K562 (cell line): ENCODE measurements around the gene ZNF391. TPM values are rescaled to one million over a fixed set of nuclear protein-coding genes. Genes with fewer than 3 reads are reported as not detected.

Experiments used
- CREB1 ChIP-seq, 2 experiments: sonication (generic) in 1 of 2; formaldehyde crosslinking in 1 of 2; IDR thresholded peaks; 2 replicates each; pipeline versions ENCODE4 v1.6.1 to v1.8.0; 2012 to 2022; ENCODE audit warnings: inconsistent platforms in 1 of 2, mild to moderate bottlenecking in 1 of 2, missing genetic modification reagents in 1 of 2, moderate library complexity in 1 of 2
- EZH2 ChIP-seq: IDR thresholded peaks from 2 replicates; pipeline ENCODE4 v1.6.1; 2012; ENCODE audit warnings: low read depth, mild to moderate bottlenecking, inconsistent platforms, low read length, borderline replicate concordance
- HIVEP1 ChIP-seq: fragments of 250-450 bp; sonication (Bioruptor Pico); IDR thresholded peaks from 2 replicates; pipeline ENCODE4 v1.4.0; 2020; ENCODE audit warnings: mild to moderate bottlenecking
- MIER1 ChIP-seq: fragments of 450-650 bp; IDR thresholded peaks from 2 replicates; pipeline ENCODE4 v1.6.1; 2016; ENCODE audit warnings: antibody characterized with exemption, mild to moderate bottlenecking, low read depth
- PKNOX1 ChIP-seq: fragments of 450-650 bp; IDR thresholded peaks from 2 replicates; pipeline ENCODE4 v1.6.1; 2016
- POLR2AphosphoS2 ChIP-seq: IDR thresholded peaks from 2 replicates; pipeline ENCODE4 v1.6.1; 2012; ENCODE audit warnings: low read length, improper control_type of control experiment
- PTBP1 ChIP-seq: fragments of 200-400 bp; formaldehyde crosslinking; IDR thresholded peaks from 2 replicates; pipeline ENCODE4 v1.6.1; 2017; ENCODE audit warnings: low read depth, low read length
- SRSF9 ChIP-seq: fragments of 200-400 bp; formaldehyde crosslinking; IDR thresholded peaks from 2 replicates; pipeline ENCODE4 v1.6.1; 2017; ENCODE audit warnings: low read depth, low read length, borderline replicate concordance
- TSHZ1 ChIP-seq: fragments of 250-450 bp; sonication (Bioruptor Pico); IDR thresholded peaks from 2 replicates; pipeline ENCODE4 v1.4.0; 2020; ENCODE audit warnings: mild to moderate bottlenecking, moderate library complexity
- U2AF1 ChIP-seq: fragments of 200-400 bp; formaldehyde crosslinking; optimal IDR thresholded peaks from 2 replicates; pipeline ENCODE3; 2017; ENCODE audit warnings: mild to moderate bottlenecking, low read depth, low read length, moderate library complexity
- ZNF830 ChIP-seq: fragments of 250-450 bp; sonication (Bioruptor Pico); IDR thresholded peaks from 2 replicates; pipeline ENCODE4 v1.5.0; 2021; ENCODE audit warnings: mild to moderate bottlenecking
- polyA plus RNA-seq, 8 experiments: library from polyadenylated mRNA; depleted of rRNA in 4 of 8; stranded (reverse) in 5 of 8; unstranded in 3 of 8; fragments of >200 nt; fragmentation: Nextera tagmentation in 2 of 8; fragmentation: Illumina TruSeq in 1 of 8; extraction: Ambion mirVana in 2 of 8; extraction: Trizol in 1 of 8; gene quantifications; 2 replicates each; pipeline versions ENCODE4 v1.2.1 to v1.2.3, GENCODE V29; 2011 to 2014; ENCODE audit warnings: inconsistent platforms in 1 of 8, missing spikeins in 1 of 8
- total RNA-seq, 7 experiments: library from RNA; depleted of rRNA in 6 of 7; stranded (reverse); fragments of >200 nt in 6 of 7; fragmentation: Illumina TruSeq in 2 of 7; extraction: Trizol in 2 of 7; gene quantifications; 2 replicates each; pipeline versions ENCODE4 v1.2.1 to v1.2.3, GENCODE V29; 2011 to 2021; ENCODE audit warnings: low replicate concordance in 1 of 7
- TF ChIP-seq, protein P1 (sequence below): fragments of 250-450 bp; sonication (Bioruptor Pico); IDR thresholded peaks from 2 replicates; pipeline ENCODE4 v1.8.0; 2022; ENCODE audit warnings: moderate library complexity, mild to moderate bottlenecking, inconsistent platforms
- TF ChIP-seq, protein P2 (sequence below): fragments of 250-450 bp; sonication (Bioruptor Pico); IDR thresholded peaks from 2 replicates; pipeline ENCODE4 v1.4.0; 2020; ENCODE audit warnings: mild to moderate bottlenecking, moderate library complexity, borderline replicate concordance

Gene ZNF391
- total and polyA plus RNA-seq, 9 of the 15 experiments (the other 6 are each of a cell fraction or from before 2014, with no cell fraction given) = 2.3 to 10.1 (median 5.8) TPM

- TF ChIP-seq, protein P1, sequence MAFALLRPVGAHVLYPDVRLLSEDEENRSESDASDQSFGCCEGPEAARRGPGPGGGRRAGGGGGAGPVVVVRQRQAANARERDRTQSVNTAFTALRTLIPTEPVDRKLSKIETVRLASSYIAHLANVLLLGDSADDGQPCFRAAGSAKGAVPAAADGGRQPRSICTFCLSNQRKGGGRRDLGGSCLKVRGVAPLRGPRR (CRISPR knock-in tag) = no peak
- no peak for TF ChIP-seq ZNF830 (CRISPR knock-in tag)
- no peak for TF ChIP-seq TSHZ1 (CRISPR knock-in tag)
- TF ChIP-seq EZH2 = no peak
- no peak for TF ChIP-seq PTBP1
- no peak for TF ChIP-seq U2AF1
- no peak for TF ChIP-seq PKNOX1
- TF ChIP-seq MIER1 = no peak
- no peak for TF ChIP-seq CREB1 (IDR thresholded peaks at IDR 0.05)
- no peak for TF ChIP-seq CREB1 (CRISPR knock-in tag; IDR thresholded peaks at IDR 0.05)
- TF ChIP-seq, protein P2, sequence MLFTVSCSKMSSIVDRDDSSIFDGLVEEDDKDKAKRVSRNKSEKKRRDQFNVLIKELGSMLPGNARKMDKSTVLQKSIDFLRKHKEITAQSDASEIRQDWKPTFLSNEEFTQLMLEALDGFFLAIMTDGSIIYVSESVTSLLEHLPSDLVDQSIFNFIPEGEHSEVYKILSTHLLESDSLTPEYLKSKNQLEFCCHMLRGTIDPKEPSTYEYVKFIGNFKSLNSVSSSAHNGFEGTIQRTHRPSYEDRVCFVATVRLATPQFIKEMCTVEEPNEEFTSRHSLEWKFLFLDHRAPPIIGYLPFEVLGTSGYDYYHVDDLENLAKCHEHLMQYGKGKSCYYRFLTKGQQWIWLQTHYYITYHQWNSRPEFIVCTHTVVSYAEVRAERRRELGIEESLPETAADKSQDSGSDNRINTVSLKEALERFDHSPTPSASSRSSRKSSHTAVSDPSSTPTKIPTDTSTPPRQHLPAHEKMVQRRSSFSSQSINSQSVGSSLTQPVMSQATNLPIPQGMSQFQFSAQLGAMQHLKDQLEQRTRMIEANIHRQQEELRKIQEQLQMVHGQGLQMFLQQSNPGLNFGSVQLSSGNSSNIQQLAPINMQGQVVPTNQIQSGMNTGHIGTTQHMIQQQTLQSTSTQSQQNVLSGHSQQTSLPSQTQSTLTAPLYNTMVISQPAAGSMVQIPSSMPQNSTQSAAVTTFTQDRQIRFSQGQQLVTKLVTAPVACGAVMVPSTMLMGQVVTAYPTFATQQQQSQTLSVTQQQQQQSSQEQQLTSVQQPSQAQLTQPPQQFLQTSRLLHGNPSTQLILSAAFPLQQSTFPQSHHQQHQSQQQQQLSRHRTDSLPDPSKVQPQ (CRISPR knock-in tag) = no peak
- TF ChIP-seq POLR2AphosphoS2 = no peak
- TF ChIP-seq SRSF9 = no peak
- TF ChIP-seq HIVEP1 = no peak
- TF ChIP-seq, all 486 proteins: peak for 0
Measured at GRCh38 chr6:27442932-27443331, 54.4 kb downstream of the ZNF391 start (continued).
